NCI-H128 (cell line): ENCODE measurements around the gene TBC1D16.

Experiments
- DNase-seq: peaks from one replicate; lab custom pipeline; 2025; ENCODE audit not compliant: unreplicated experiment; lab: John Stamatoyannopoulos, UW

Gene TBC1D16

GRCh38 chr17:79916991-79917901 lies 118.4 kb downstream of the TBC1D16 start:
- no peak for DNase-seq

DNA sequence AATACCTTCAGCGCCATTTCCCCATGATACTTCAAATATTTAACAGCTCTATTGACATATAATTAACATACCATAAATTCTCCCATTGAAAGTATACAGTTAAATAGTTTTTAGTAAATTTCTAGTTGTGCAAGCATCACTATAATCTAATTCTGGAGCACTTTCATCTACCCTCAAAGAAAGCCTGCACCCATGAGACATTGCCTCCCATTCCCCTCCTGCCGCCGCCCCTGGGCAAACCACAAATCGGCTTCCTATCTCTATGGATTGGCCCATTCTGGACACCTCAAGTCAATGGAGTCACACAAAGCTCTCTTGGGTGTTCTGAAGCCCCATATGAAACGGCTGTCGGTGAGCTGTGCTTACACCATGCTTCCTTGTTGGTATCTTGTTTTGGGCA lies 119.2 kb downstream of the TBC1D16 start:
- DNase-seq = no peak

DNA sequence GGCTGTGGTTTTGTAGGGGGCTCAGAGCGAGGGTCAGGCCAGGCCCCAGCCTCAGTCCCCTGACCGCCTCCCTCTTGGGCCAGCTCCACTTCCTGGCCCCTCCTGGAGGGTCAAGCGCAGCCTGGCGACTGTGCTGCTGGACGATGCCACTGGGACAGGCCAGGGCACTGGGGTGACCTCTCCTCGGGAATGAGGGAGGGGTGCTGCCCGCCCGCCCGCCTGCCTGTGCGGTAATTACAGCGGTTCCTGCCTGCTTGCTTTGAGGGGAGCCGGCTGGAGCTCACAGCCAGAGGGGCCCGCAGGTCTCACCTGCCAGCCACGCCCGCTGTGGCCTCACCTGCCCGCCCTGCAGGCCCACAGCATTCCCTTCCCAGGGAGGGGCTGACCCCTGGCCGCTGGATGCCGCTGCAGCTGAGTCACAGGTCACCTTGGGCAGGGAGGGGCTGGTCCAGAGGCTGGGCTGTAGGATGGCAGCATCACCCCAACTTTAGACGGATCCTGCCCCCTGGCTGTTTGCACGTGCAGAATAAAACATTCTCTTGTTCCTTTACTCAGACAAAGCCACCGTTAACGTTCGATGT lies 119.7 kb downstream of the TBC1D16 start:
- DNase-seq = no peak

- no peak for DNase-seq
Observed at GRCh38 chr17:79914813-79915740, 120.6 kb downstream of the TBC1D16 start.

- no peak for DNase-seq
Observed at GRCh38 chr17:79913896-79914812, 121.5 kb downstream of the TBC1D16 start.

DNA sequence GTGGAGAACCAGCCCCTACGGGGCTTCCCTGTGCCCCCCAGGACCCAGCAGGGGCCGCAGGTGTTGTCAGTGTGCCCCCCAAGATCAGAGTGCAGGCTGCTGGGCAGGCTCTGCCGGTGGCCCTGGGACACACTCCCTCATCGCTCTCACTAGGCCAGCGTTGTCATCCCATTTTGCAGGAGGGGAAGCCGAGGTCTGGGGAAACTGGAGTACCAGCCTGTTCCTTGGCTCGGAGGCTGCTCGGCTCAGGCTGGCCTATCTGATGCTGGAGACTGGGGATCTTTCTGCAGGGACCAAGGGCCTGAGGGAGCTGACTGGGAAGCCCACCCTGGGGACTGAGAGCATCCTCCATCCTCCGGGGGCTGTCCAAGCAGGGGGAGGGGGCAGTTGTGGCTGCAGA lies 122.2 kb downstream of the TBC1D16 start:
- no peak for DNase-seq

DNA sequence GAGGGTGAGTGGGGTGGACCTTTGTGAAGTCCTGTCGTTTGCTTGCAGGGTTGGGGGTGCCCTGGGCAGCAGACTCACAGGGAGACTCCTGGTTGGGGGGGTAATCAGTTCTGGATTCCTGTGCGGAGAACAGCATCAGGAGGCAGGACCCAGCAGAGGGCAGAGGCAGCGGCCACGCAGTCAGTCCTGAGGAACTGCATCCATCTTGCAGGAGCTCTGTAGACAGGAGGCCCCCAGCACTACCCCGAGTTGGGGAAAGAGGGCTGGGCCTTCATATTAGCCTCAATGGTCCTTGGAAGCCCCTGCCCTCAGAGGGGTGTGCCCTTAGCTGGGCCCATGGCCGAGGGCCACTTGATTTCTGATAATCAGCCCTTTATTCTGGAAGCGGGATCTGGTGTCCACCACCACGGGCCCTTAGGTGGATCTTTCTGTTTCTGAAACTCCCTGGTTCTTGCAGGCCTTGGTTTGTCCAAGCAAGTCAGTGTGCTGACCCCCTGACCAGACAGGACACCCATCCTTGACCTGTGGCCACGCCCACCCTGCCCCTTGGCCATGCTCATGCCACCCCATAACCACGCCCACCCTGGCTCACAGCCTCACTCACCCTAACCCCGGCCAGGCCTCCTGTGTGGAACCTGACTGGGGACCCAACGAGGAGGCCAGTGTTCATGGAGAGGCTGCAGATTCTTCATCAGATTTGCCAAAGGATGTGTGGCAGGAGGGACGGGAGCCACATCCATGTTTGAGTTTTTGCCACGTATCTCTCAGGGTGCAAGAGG lies 122.9 kb downstream of the TBC1D16 start:
- no peak for DNase-seq

DNA sequence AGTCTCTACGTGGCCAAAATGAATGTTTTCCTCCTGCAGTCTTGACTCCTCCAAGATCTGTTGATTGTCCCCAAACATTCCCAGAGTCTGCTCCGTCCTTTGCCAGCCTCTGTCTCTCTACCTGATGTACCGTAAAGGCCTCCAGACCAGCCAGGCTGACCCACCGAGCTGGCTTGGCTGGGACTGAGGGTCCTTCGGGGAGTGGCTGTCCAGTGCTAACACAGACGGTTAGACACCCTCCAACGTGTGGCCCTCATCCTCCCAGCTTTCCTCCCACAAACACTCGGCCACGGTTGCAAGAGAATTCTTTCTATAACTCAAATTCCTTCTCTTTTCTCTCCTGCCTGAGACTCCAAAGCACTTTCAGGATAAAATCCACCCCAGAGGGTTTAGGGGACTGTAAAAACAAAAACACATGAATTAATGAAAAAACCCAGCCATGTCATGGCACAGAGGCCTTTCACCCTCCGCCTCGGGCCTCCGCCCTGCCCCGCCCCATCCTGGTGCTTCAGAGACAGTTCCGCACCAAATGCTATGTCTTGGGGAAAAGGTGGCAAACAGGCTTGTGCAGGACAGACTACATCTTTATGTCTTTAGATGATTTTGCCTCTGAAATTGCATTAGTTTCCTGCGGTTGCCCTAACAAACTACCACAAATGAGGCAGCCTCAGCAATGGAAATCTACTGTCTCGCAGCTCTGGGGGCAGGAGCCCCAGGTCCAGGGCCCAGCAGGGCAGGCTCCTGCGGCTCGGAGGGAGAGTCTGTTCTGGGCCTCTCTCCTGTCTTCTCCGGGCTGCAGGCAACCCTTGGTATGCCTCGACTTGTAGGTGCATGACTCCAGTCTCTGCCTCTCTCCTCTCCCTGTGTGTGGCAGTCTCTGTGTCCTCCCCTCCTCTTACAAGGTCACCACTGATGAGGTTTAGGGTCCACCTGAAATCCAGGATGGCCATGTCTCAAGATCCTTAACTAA lies 124.0 kb downstream of the TBC1D16 start:
- DNase-seq = no peak

- no peak for DNase-seq
Observed at GRCh38 chr17:79910985-79911361, 124.7 kb downstream of the TBC1D16 start.

GRCh38 chr17:79909121-79909520 lies 126.6 kb downstream of the TBC1D16 start:
- no peak for DNase-seq

GRCh38 chr17:79907850-79908249 lies 127.8 kb downstream of the TBC1D16 start:
- no peak for DNase-seq

DNA sequence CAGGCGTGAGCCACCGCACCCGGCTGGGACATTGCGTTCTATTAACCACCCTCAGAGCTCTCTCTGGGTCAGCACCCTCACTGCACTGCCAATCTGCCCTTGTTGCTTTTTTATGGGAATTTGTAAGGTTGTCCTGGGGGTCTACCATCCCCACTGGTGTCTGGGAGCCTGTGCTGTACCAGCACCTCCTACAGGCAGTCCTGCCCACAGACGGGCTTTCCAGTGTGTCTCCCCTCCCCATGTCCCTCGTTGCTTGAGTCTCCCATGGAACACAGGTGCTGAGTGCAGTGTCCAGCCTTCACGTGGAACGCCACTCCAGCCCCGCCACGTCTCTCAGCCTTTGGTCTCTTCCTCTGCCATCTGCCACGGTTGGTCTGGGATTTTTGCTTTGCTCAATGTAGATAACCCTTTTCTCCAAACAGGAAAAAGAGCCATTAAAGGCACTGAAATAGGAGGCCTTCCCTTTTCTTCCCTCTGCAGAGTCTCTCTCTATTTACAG lies 128.4 kb downstream of the TBC1D16 start:
- DNase-seq = no peak

DNA sequence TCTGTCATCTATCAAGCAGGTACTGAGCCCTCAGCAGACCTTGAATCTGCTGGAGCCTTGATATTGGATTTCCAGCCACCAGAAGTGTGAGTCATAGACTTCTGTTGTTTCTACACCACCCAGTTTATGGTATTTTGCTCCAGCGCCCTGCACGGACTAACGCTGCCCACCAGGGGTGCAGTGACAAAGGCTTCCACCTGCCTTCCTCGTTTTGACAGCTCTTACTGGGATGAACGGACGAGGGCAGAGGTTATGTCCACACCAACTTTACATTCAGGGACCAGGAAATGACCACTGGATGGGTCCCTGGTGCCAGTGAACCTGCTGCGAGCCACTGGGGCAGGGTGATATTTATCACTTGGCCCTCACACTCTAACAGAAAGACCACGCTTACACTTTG lies 129.8 kb downstream of the TBC1D16 start:
- DNase-seq = no peak

GRCh38 chr17:79904865-79905264 lies 130.8 kb downstream of the TBC1D16 start:
- no peak for DNase-seq

DNA sequence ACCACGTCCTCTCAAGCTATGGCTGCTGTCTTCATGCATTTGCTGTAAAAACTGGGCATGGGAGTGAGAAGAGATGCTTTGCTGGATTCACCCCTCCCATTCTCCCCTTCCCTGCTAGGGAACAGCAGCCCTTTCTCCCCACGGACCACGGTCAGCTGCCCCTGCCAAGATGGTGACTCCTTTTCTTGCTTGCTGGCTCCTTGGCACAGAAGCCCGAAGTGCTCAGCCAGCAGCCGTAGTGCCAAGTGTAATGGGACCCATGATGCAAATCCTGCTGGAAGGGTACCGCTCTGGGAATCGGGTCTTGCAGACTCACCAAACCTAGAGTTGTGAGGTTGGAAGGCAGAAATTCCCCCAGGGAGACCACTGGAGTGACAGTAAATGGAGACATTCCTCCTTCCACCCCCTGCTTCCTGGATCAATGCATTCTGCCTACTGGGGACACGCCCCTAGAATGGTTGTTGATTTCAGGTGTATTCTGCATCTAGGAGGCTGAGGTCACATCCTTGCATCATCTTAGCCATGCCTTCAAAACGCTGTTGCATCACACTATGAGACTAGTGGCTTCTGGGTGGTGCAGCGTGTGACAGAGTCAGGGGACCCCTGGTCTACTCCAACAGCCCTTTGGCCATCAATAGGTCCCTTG lies 133.4 kb downstream of the TBC1D16 start:
- DNase-seq = no peak

- DNase-seq = no peak
Observed at GRCh38 chr17:79901131-79901530, 134.5 kb downstream of the TBC1D16 start.

GRCh38 chr17:79899584-79899983 lies 136.1 kb downstream of the TBC1D16 start:
- DNase-seq = no peak
